H1 (cell line): ENCODE results near the gene LRP5. TPM values are rescaled to one million over a fixed set of nuclear protein-coding genes. Genes with fewer than 3 reads are reported as not detected.

Source experiments
- CBX5 ChIP-seq: fragments of 300-800, 300-1000 bp; sonication (generic); IDR thresholded peaks from 2 replicates; pipeline ENCODE4 v1.7.1; 2016; ENCODE audit warnings: antibody characterized with exemption, low read length, low read depth
- CHD7 ChIP-seq: fragments of 300-600 bp; sonication (generic); IDR thresholded peaks from 2 replicates; pipeline ENCODE4 v1.7.1; 2012; ENCODE audit warnings: low read length, moderate library complexity, mild to moderate bottlenecking, inconsistent platforms; ENCODE audit not compliant: insufficient replicate concordance
- KDM1A ChIP-seq: fragments of 200-600, 300-600 bp; sonication (generic); IDR thresholded peaks from 2 replicates; pipeline ENCODE4 v1.7.1; 2016; ENCODE audit warnings: mild to moderate bottlenecking, low read length, borderline replicate concordance
- SAP30 ChIP-seq: fragments of 300-600 bp; sonication (generic); IDR thresholded peaks from 2 replicates; pipeline ENCODE4 v1.7.1; 2012; ENCODE audit warnings: low read length, moderate library complexity, mild to moderate bottlenecking, inconsistent platforms; ENCODE audit not compliant: insufficient read depth, insufficient replicate concordance
- SP4 ChIP-seq: IDR thresholded peaks from 2 replicates; pipeline ENCODE4 v1.6.1; 2012; ENCODE audit warnings: low read length, inconsistent platforms
- polyA plus RNA-seq, 7 experiments: library from polyadenylated mRNA; depleted of rRNA in 3 of 7; stranded (reverse) in 5 of 7; unstranded in 2 of 7; fragments of >200 nt in 5 of 7; fragments of 200-250 nt in 2 of 7; gene quantifications; 1 replicate in 5 of 7; 2 replicates in 1 of 7; 4 replicates in 1 of 7; pipeline versions ENCODE4 v1.2.1 to v1.2.3, GENCODE V29; 2011 to 2013; ENCODE audit warnings: missing spikeins in 2 of 7, mixed read lengths in 2 of 7
- total RNA-seq: library from RNA; stranded (reverse); fragmentation: NEBNext Ultra II Directional; extraction: Animal tissue kit (Norgen Biotek cat#: 25700); gene quantifications from 2 replicates; pipeline ENCODE4 v1.2.1, GENCODE V29; 2021

Gene LRP5
- total and polyA plus RNA-seq, 2 of the 8 experiments (the other 6 are each of a cell fraction or from before 2014, with no cell fraction given) = 19.0 to 38.9 TPM

GRCh38 chr11:68264244-68264643, 48.1 kb upstream of the LRP5 start (continued):
- TF ChIP-seq CHD7 (no peak), CBX5 (no peak), SAP30 (no peak), SP4 (no peak), KDM1A (no peak)
- TF ChIP-seq, all 59 proteins: peak for 0
